ENCODE measurements around the gene NOC4L. TPM values are rescaled to one million over a fixed set of nuclear protein-coding genes. Genes with fewer than 3 reads are reported as not detected.
"Not testable (repeated sequence)": the region's sequence is repeated elsewhere in the genome, so short reads cannot be mapped to it uniquely, and the experiment has no call there.

Gene NOC4L
- total RNA-seq, 1 donor, result 3.3 TPM

- H3K27me3 ChIP-seq (ENCODE audit: insufficient read depth, low read length), result no peaks in the 10 kb centered on the region
- H3K4me3 ChIP-seq (ENCODE audit: low read length), result no peak overlapping the region
- H3K9me3 ChIP-seq (ENCODE audit: low read depth, low read length), result no peaks in the 10 kb centered on the region
- H3K4me1 ChIP-seq (ENCODE audit: insufficient read depth, low read length), result peaks cover 27% of the 10 kb centered on the region
Measured at GRCh38 chr12:132146098-132146497, 1.8 kb downstream of the NOC4L start.

GRCh38 chr12:132146772-132147422 is 2.6 kb downstream of the NOC4L start:
- Histone ChIP-seq H3K4me1 (ENCODE audit: insufficient read depth, low read length) (peaks cover 27% of the 10 kb centered on the region), H3K4me3 (ENCODE audit: low read length) (no peak overlapping the region), H3K9me3 (ENCODE audit: low read depth, low read length) (no peaks in the 10 kb centered on the region), H3K27me3 (ENCODE audit: insufficient read depth, low read length) (no peaks in the 10 kb centered on the region)

- H3K4me1 ChIP-seq (ENCODE audit: insufficient read depth, low read length), result peaks cover 23% of the 10 kb centered on the region
- H3K27me3 ChIP-seq (ENCODE audit: insufficient read depth, low read length), result no peaks in the 10 kb centered on the region
- no peaks in the 10 kb centered on the region for H3K9me3 ChIP-seq (ENCODE audit: low read depth, low read length)
Measured at GRCh38 chr12:132147423-132148367, 3.4 kb downstream of the NOC4L start.

GRCh38 chr12:132148368-132149045 is 4.2 kb downstream of the NOC4L start:
- H3K4me1 ChIP-seq (ENCODE audit: insufficient read depth, low read length), result peaks cover 15% of the 10 kb centered on the region

More at GRCh38 chr12:132147423-132148367, 3.4 kb downstream of the NOC4L start:
- H3K4me3 ChIP-seq (ENCODE audit: low read length), result no peak overlapping the region

GRCh38 chr12:132149526-132149925 is 5.3 kb downstream of the NOC4L start:
- not testable (repeated sequence) for H3K9me3 ChIP-seq (ENCODE audit: low read depth, low read length); H3K27me3 ChIP-seq (ENCODE audit: insufficient read depth, low read length); H3K4me3 ChIP-seq (ENCODE audit: low read length)
- H3K4me1 ChIP-seq (ENCODE audit: insufficient read depth, low read length), result peaks cover 19% of the 10 kb centered on the region

More at GRCh38 chr12:132148368-132149045, 4.2 kb downstream of the NOC4L start:
- no peaks in the 10 kb centered on the region for H3K9me3 ChIP-seq (ENCODE audit: low read depth, low read length)
- no peak overlapping the region for H3K4me3 ChIP-seq (ENCODE audit: low read length)
- H3K27me3 ChIP-seq (ENCODE audit: insufficient read depth, low read length), result no peaks in the 10 kb centered on the region

GRCh38 chr12:132150780-132151144 is 6.5 kb downstream of the NOC4L start:
- no peak overlapping the region for H3K4me3 ChIP-seq (ENCODE audit: low read length)

GRCh38 chr12:132151145-132151765 is 7.0 kb downstream of the NOC4L start:
- no peak overlapping the region for H3K4me3 ChIP-seq (ENCODE audit: low read length)

More at GRCh38 chr12:132150780-132151144, 6.5 kb downstream of the NOC4L start:
- no peaks in the 10 kb centered on the region for H3K27me3 ChIP-seq (ENCODE audit: insufficient read depth, low read length)
- H3K4me1 ChIP-seq (ENCODE audit: insufficient read depth, low read length), result peaks cover 8% of the 10 kb centered on the region
- no peaks in the 10 kb centered on the region for H3K9me3 ChIP-seq (ENCODE audit: low read depth, low read length)

GRCh38 chr12:132151766-132152410 is 7.6 kb downstream of the NOC4L start:
- Histone ChIP-seq H3K4me1 (ENCODE audit: insufficient read depth, low read length) (peaks cover 6% of the 10 kb centered on the region), H3K27me3 (ENCODE audit: insufficient read depth, low read length) (no peaks in the 10 kb centered on the region), H3K9me3 (ENCODE audit: low read depth, low read length) (no peaks in the 10 kb centered on the region), H3K4me3 (ENCODE audit: low read length) (no peak overlapping the region)

More at GRCh38 chr12:132151145-132151765, 7.0 kb downstream of the NOC4L start:
- H3K4me1 ChIP-seq (ENCODE audit: insufficient read depth, low read length), result peaks cover 6% of the 10 kb centered on the region
- H3K27me3 ChIP-seq (ENCODE audit: insufficient read depth, low read length), result no peaks in the 10 kb centered on the region
- H3K9me3 ChIP-seq (ENCODE audit: low read depth, low read length), result no peaks in the 10 kb centered on the region

- Histone ChIP-seq H3K27me3 (ENCODE audit: insufficient read depth, low read length) (no peaks in the 10 kb centered on the region), H3K4me1 (ENCODE audit: insufficient read depth, low read length) (peaks cover 6% of the 10 kb centered on the region), H3K9me3 (ENCODE audit: low read depth, low read length) (no peaks in the 10 kb centered on the region), H3K4me3 (ENCODE audit: low read length) (no peak overlapping the region)
Measured at GRCh38 chr12:132152411-132152821, 8.2 kb downstream of the NOC4L start.

GRCh38 chr12:132152953-132153352 is 8.7 kb downstream of the NOC4L start:
- H3K27me3 ChIP-seq (ENCODE audit: insufficient read depth, low read length), result no peaks in the 10 kb centered on the region
- peaks cover 6% of the 10 kb centered on the region for H3K4me1 ChIP-seq (ENCODE audit: insufficient read depth, low read length)
- H3K4me3 ChIP-seq (ENCODE audit: low read length), result no peak overlapping the region
- H3K9me3 ChIP-seq (ENCODE audit: low read depth, low read length), result no peaks in the 10 kb centered on the region

GRCh38 chr12:132153501-132154340 is 9.5 kb downstream of the NOC4L start:
- peaks cover 6% of the 10 kb centered on the region for H3K4me1 ChIP-seq (ENCODE audit: insufficient read depth, low read length)
- H3K9me3 ChIP-seq (ENCODE audit: low read depth, low read length), result no peaks in the 10 kb centered on the region
- H3K27me3 ChIP-seq (ENCODE audit: insufficient read depth, low read length), result no peaks in the 10 kb centered on the region
- H3K4me3 ChIP-seq (ENCODE audit: low read length), result no peak overlapping the region

GRCh38 chr12:132154341-132154761 is 10.1 kb downstream of the NOC4L start:
- no peaks in the 10 kb centered on the region for H3K27me3 ChIP-seq (ENCODE audit: insufficient read depth, low read length)
- H3K4me3 ChIP-seq (ENCODE audit: low read length), result no peak overlapping the region
- H3K9me3 ChIP-seq (ENCODE audit: low read depth, low read length), result no peaks in the 10 kb centered on the region
- peaks cover 6% of the 10 kb centered on the region for H3K4me1 ChIP-seq (ENCODE audit: insufficient read depth, low read length)

GRCh38 chr12:132154941-132155770 is 10.9 kb downstream of the NOC4L start:
- Histone ChIP-seq H3K27me3 (ENCODE audit: insufficient read depth, low read length) (no peaks in the 10 kb centered on the region), H3K4me3 (ENCODE audit: low read length) (no peak overlapping the region), H3K4me1 (ENCODE audit: insufficient read depth, low read length) (peaks cover 6% of the 10 kb centered on the region), H3K9me3 (ENCODE audit: low read depth, low read length) (no peaks in the 10 kb centered on the region)

Data from mononuclear cell (primary cell).